SJSA1 (cell line): ENCODE results near the gene CNGB1. TPM values are rescaled to one million over a fixed set of nuclear protein-coding genes. Genes with fewer than 3 reads are reported as not detected.
"Not testable (repeated sequence)": the region's sequence is repeated elsewhere in the genome, so short reads cannot be mapped to it uniquely, and the experiment has no call there.

Experiments
- DNase-seq, 2 experiments: peaks; one replicate each; pipeline ENCODE4 v3.0.0-alpha.2; 2015 to 2020; ENCODE audit warnings: low spot score in 2 of 2, low read depth in 1 of 2
- H3K27ac ChIP-seq: fragments of 250-450 bp; sonication (Bioruptor Pico); 2 replicates; pipeline ENCODE4 v1.5.1; 2020; ENCODE audit warnings: mild to moderate bottlenecking, moderate library complexity
- H3K27me3 ChIP-seq: fragments of 250-450 bp; sonication (Bioruptor Pico); replicated peaks from 2 replicates; pipeline ENCODE4 v1.5.1; 2020; ENCODE audit warnings: mild to moderate bottlenecking, moderate library complexity
- H3K36me3 ChIP-seq: fragments of 250-450 bp; sonication (Bioruptor Pico); 2 replicates; pipeline ENCODE4 v1.5.1; 2020; ENCODE audit warnings: mild to moderate bottlenecking
- H3K4me1 ChIP-seq: fragments of 250-450 bp; sonication (Bioruptor Pico); replicated peaks from 2 replicates; pipeline ENCODE4 v1.6.1; 2021; ENCODE audit warnings: mild to moderate bottlenecking
- H3K4me3 ChIP-seq: fragments of 250-450 bp; sonication (Bioruptor Pico); 2 replicates; pipeline ENCODE4 v1.5.1; 2020; ENCODE audit warnings: mild to moderate bottlenecking
- H3K9me3 ChIP-seq: fragments of 250-450 bp; sonication (Bioruptor Pico); replicated peaks from 2 replicates; pipeline ENCODE4 v1.5.1; 2020; ENCODE audit warnings: mild to moderate bottlenecking
- total RNA-seq: library from RNA; depleted of rRNA; stranded (reverse); fragments of >200 nt; shearing (Covaris generic); gene quantifications from 2 replicates; pipeline ENCODE4 v1.2.3, GENCODE V29; 2014

CNGB1 gene
- total RNA-seq, 1 experiment from 2014 or later = 0.13 TPM

DNA sequence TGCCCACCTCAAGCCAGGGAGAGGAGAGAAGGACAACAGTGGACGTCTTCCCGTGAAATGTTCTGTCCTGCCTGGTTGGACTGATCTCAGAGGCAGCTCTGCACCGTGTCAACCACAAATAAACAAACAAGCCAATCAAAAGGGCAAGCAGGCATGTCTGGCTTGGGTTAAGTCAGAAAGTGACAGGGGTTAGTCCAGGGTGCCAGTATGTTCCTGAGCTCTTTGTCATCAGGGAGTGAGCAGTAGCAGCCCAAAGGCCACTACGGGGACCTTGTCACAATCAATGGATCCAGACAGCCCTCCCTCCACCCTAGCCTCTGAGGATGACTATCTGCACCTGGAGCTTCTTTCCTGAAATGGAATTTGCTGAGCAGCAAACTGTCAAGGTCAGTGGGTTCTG, 35.0 kb downstream of the CNGB1 start:
- peak in 1 of 2 experiments; percentile 28 for DNase-seq
- peaks cover 37% of the 10 kb centered on the region for H3K4me1 ChIP-seq
- no peak overlapping the region for H3K4me3 ChIP-seq
- H3K27me3 ChIP-seq = no peaks in the 10 kb centered on the region
- no peak overlapping the region for H3K27ac ChIP-seq
- H3K9me3 ChIP-seq = 0 out of 2 replicates have a peak, but pooled peaks cover 3% of the 10 kb centered on the region
- H3K36me3 ChIP-seq = no peaks in the 10 kb centered on the region

- Histone ChIP-seq H3K9me3 (0 out of 2 replicates have a peak, but pooled peaks cover 3% of the 10 kb centered on the region), H3K4me3 (no peak overlapping the region), H3K4me1 (peaks cover 3% of the 10 kb centered on the region), H3K36me3 (no peaks in the 10 kb centered on the region), H3K27ac (no peak overlapping the region), H3K27me3 (no peaks in the 10 kb centered on the region)
- no peak for DNase-seq
These were observed 40.4 kb downstream of the CNGB1 start for GRCh38 chr16:57930533-57930932.

DNA sequence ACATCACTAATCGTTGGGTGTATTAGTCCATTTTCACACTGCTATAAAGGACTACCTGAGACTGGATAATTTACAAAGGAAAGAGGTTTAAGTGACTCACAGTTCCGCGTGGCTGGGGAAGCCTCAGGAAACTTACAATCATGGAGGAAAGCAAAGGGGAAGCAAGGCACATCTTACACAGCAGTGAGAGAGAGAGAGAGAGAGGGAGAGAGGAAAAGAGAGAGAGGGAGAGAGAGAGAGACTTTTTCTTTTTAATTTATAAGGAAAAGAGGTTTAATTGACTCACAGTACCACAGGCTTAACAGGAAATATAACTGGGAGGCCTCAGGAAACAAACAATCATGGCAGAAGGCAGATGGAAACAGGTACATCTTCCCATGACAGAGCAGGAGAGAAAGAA, 41.7 kb downstream of the CNGB1 start:
- H3K27ac ChIP-seq = no peak overlapping the region
- H3K4me3 ChIP-seq = no peak overlapping the region
- H3K36me3 ChIP-seq = no peaks in the 10 kb centered on the region
- H3K9me3 ChIP-seq = 0 out of 2 replicates have a peak, but pooled peaks cover 3% of the 10 kb centered on the region
- no peaks in the 10 kb centered on the region for H3K27me3 ChIP-seq
- DNase-seq = no peak
- no peaks in the 10 kb centered on the region for H3K4me1 ChIP-seq

GRCh38 chr16:57926041-57926440, 44.9 kb downstream of the CNGB1 start:
- no peak for DNase-seq
- H3K4me3 ChIP-seq = no peak overlapping the region
- H3K36me3 ChIP-seq = no peaks in the 10 kb centered on the region
- H3K27ac ChIP-seq = no peak overlapping the region
- no peaks in the 10 kb centered on the region for H3K9me3 ChIP-seq
- H3K27me3 ChIP-seq = no peaks in the 10 kb centered on the region
- no peaks in the 10 kb centered on the region for H3K4me1 ChIP-seq

DNA sequence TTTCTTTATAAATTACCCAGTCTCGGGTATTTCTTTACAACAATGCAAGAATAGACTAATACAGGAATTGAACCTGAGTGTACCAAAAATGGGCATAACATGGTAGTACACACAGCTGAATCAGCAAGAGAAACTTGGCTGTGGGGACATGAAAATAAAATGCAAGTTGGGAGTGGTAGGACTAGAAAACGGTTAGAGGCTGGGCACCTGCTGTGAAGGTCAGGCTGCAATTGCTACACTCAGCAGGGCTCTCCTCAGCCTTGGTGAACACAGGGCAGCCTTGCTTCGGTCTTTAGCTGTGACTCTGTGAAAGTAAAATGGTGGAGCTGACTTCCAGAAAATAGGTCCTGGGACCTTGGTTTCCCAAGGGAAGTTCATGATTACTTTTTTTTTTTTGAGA, 45.6 kb downstream of the CNGB1 start:
- Histone ChIP-seq H3K36me3 (no peaks in the 10 kb centered on the region), H3K27me3 (no peaks in the 10 kb centered on the region), H3K9me3 (no peaks in the 10 kb centered on the region), H3K4me1 (no peaks in the 10 kb centered on the region), H3K4me3 (no peak overlapping the region), H3K27ac (no peak overlapping the region)
- DNase-seq = no peak

DNA sequence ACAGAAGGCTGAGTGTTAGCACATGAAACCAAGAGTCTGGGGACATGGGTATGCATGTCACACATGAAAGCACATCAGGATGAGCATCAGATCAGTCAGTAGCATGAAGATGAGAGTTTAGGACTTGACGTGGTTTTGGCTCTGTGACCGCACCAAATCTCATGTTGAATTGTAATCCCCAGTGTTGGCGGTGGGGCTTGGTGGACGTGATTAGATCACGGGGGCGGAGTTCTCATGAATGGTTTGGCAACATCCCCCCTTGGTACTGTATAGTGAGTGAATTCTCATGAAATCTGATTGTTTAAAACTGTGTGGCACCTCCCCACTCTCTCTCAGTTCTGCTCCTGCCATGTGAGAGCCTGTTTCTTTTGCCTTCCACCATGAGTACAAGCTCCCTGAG, 46.4 kb downstream of the CNGB1 start:
- DNase-seq = no peak
- H3K36me3 ChIP-seq = no peaks in the 10 kb centered on the region
- no peaks in the 10 kb centered on the region for H3K4me1 ChIP-seq
- H3K4me3 ChIP-seq = no peak overlapping the region
- H3K27me3 ChIP-seq = no peaks in the 10 kb centered on the region
- H3K27ac ChIP-seq = no peak overlapping the region
- H3K9me3 ChIP-seq = no peaks in the 10 kb centered on the region

- Histone ChIP-seq H3K4me1 (no peaks in the 10 kb centered on the region), H3K27ac (no peak overlapping the region), H3K27me3 (no peaks in the 10 kb centered on the region), H3K36me3 (no peaks in the 10 kb centered on the region), H3K4me3 (no peak overlapping the region), H3K9me3 (no peaks in the 10 kb centered on the region)
- no peak for DNase-seq
These were observed 47.1 kb downstream of the CNGB1 start for GRCh38 chr16:57923841-57924240.

- Histone ChIP-seq H3K4me1 (no peaks in the 10 kb centered on the region), H3K36me3 (no peaks in the 10 kb centered on the region), H3K4me3 (no peak overlapping the region), H3K27me3 (no peaks in the 10 kb centered on the region), H3K27ac (no peak overlapping the region), H3K9me3 (no peaks in the 10 kb centered on the region)
- no peak for DNase-seq
These were observed 47.5 kb downstream of the CNGB1 start for GRCh38 chr16:57923418-57923817.

- no peak for DNase-seq
- H3K4me1 ChIP-seq = no peaks in the 10 kb centered on the region
- no peaks in the 10 kb centered on the region for H3K27me3 ChIP-seq
- H3K36me3 ChIP-seq = no peaks in the 10 kb centered on the region
- no peaks in the 10 kb centered on the region for H3K9me3 ChIP-seq
- no peak overlapping the region for H3K27ac ChIP-seq
- no peak overlapping the region for H3K4me3 ChIP-seq
These were observed 50.1 kb downstream of the CNGB1 start for GRCh38 chr16:57920880-57921229.

GRCh38 chr16:57920215-57920879, 50.6 kb downstream of the CNGB1 start:
- H3K4me3 ChIP-seq = no peak overlapping the region
- H3K27me3 ChIP-seq = no peaks in the 10 kb centered on the region
- no peaks in the 10 kb centered on the region for H3K9me3 ChIP-seq
- DNase-seq = no peak
- H3K27ac ChIP-seq = no peak overlapping the region
- H3K36me3 ChIP-seq = no peaks in the 10 kb centered on the region
- no peaks in the 10 kb centered on the region for H3K4me1 ChIP-seq

DNA sequence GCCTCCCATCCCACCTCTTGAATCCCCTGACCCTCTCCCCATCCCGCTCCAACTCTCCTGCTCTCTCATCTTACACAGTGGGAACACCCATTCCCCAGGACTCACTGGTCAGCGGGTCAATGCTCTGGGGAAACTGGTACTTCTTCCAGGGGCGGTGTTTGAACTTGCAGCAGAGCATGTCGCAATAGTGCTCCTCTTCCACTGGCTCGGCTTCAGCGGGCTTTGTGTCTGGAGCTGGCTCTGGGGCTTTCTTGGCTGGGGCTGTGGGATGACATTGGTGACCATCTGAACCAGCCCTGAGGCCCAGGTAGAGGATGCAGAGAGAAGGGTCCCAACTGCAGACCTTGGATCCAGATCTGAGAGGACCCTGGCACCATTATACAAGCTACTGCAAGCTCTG, 51.9 kb downstream of the CNGB1 start:
- no peak overlapping the region for H3K27ac ChIP-seq
- no peaks in the 10 kb centered on the region for H3K36me3 ChIP-seq
- no peaks in the 10 kb centered on the region for H3K9me3 ChIP-seq
- no peak overlapping the region for H3K4me3 ChIP-seq
- no peak for DNase-seq
- H3K4me1 ChIP-seq = no peaks in the 10 kb centered on the region
- H3K27me3 ChIP-seq = no peaks in the 10 kb centered on the region

GRCh38 chr16:57918444-57918843, 52.5 kb downstream of the CNGB1 start:
- Histone ChIP-seq H3K27me3 (no peaks in the 10 kb centered on the region), H3K4me1 (no peaks in the 10 kb centered on the region), H3K4me3 (no peak overlapping the region), H3K9me3 (no peaks in the 10 kb centered on the region), H3K27ac (no peak overlapping the region), H3K36me3 (no peaks in the 10 kb centered on the region)
- no peak for DNase-seq

DNA sequence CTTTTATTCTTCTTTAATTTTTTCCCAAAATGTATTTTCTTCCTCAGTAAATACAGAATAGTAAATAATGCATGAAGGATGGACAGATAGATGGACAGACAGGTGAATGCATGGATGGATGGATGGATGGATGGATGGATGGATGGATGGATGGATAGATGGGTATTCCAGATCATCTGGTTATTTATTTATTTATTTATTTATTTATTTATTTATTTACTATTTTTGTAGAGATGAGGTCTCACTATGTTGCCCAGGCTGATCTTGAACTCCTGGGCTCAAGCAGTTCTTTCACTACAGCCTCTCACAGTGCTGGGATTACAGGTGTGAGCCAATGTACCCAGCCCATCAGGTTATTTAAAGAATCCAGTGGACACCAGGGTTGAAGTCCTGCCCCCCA, 53.0 kb downstream of the CNGB1 start:
- DNase-seq, H3K36me3 ChIP-seq, H3K27me3 ChIP-seq, H3K4me3 ChIP-seq, H3K4me1 ChIP-seq, H3K9me3 ChIP-seq, H3K27ac ChIP-seq: not testable (repeated sequence)

- H3K36me3 ChIP-seq, H3K4me3 ChIP-seq, DNase-seq, H3K4me1 ChIP-seq, H3K27me3 ChIP-seq, H3K9me3 ChIP-seq, H3K27ac ChIP-seq: not testable (repeated sequence)
These were observed 53.4 kb downstream of the CNGB1 start for GRCh38 chr16:57917489-57917888.
